Left kidney (tissue), 2 donors: Measurements from ENCODE around the gene PRKACG. TPM values are rescaled to one million over a fixed set of nuclear protein-coding genes. Genes with fewer than 3 reads are reported as not detected.
"Not testable (repeated sequence)": the region's sequence is repeated elsewhere in the genome, so short reads cannot be mapped to it uniquely, and the experiment has no call there.

ENCODE experiments used
- DNase-seq: peaks from one replicate; pipeline ENCODE4 v3.0.0-alpha.2; 2013
- polyA plus RNA-seq: library from polyadenylated mRNA; unstranded; fragments of 120-200 nt; gene quantifications from one replicate; pipeline ENCODE4 v1.2.1, GENCODE V29; 2013; ENCODE audit not compliant: insufficient read length

PRKACG gene
- polyA plus RNA-seq, 1 donor = not detected

DNA sequence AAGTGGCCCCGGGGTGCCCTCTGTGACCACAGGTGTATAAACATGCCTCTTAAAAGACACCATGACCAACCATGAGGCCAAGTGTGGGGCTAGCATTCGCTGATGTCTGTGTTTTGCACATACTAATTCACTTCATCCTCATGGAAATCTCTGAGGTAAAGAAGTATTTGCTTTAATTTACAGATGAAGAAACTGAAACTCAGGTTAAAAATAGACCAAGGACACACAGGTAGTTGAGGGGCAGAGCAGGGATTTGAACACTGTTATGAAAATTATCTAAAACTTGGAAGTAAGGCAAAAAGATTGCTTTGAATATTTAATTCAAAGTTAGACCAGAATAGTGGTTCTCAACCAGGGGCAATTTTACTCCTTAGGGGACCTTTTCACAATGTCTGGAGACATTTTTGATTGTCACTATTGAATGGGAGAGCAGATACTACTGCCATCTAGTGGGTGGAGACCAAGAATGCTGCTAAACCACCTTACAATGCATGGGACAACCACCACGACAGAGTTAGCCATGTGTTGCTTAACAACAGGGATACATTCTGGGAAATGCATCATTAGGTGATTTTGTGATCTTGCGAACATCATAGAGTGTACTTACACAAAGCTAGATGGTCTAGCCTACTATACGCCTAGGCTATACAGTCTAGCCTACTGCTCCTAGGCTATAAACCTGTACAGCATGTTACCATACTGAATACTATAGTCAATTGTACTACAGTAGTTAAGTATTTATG, 13.6 kb upstream of the PRKACG start:
- peak; percentile 60 for DNase-seq

DNA sequence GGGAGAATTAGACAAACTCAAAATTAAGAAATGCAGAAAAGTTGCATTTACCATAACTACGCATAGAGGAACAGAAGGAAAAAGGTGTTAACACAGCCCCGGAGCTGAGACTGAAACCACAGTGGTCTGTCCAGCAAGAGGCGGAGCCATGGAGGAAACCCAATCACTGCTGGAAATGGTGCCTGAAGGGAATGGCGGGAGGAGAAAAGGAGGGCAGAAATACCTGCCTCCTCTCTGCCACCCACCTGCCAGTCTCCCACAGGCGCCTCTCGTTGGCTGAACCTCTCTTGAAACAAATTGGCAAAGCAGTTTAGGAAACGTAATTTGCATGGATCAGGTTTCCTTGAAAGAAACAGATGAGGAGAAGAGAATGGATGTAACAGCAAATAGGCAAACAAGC, 9.7 kb upstream of the PRKACG start:
- no peak for DNase-seq

DNA sequence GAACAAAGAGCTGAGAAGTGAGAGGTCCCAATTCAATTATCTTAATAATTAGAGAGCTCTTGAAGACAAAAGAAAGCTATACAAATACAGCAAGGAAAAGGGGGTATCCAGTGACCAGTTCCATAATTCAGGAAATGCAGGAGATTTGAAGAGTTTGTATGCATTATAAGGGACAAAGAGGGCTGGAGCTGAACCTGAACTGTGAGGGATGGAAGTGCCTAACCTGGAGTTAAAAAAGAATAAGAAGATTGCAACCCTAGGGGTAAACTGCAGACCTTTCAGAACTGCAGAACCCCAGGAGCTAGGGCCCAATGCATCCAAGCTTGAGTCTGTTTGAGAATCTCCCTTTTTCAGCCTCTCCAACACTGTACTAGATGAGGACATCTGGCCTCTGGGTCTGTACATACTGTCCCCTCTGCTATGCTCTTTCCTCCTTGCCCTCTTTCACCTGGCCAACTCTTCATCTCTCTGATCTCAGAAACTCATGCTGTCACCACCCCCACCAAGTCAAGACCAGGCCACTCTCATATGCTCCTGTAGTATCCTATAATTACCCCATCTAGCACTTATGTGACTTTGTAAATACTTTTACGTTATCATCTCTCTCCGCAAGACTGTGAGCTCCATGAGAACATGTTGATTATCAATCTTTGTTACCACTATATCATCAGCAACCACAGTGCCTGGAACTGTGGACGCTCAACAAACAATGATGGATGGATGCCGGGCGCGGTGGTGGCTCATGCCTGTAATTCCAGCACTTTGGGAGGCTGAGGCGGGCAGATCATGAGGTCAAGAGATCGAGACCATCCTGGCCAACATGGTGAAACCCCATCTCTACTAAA, 6.6 kb upstream of the PRKACG start:
- DNase-seq = no peak

DNA sequence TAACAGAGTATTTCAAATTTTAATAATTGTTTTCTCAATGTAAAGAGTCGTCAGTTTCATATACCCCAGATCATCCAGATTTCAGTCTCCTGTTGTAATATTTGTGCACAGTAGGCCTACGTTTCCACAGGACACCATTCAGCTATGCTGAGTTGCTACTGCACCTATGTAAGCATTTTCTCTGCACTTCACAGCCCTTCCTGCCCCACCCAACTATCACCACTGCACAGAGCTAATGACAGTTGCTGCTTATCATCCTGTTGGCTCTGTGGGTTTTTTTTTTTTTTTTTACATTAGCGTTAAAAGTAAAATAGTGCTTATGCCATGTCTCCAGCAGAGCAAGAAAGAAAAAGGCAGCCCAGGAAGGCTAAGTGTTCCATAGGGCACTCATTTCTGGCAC, 5.9 kb upstream of the PRKACG start:
- DNase-seq = no peak

DNA sequence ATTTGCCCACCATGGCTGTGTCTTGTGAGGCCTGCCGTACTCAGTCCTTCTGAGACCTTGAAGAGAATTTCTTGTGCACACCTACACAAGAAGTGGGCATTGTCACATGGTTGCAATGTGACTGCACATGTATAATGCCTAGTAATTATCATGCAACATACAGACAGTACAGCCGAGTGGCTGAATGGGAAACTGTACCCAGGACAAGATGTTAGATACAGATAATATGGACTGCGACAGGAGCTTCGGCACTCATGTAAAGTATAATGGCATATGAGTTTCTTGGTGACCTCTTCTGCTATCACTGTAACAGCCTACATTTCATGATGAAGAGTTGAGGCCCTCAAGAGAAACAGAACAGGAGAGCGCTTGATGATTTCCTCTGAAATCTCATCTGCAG, 4.8 kb upstream of the PRKACG start:
- no peak for DNase-seq

DNA sequence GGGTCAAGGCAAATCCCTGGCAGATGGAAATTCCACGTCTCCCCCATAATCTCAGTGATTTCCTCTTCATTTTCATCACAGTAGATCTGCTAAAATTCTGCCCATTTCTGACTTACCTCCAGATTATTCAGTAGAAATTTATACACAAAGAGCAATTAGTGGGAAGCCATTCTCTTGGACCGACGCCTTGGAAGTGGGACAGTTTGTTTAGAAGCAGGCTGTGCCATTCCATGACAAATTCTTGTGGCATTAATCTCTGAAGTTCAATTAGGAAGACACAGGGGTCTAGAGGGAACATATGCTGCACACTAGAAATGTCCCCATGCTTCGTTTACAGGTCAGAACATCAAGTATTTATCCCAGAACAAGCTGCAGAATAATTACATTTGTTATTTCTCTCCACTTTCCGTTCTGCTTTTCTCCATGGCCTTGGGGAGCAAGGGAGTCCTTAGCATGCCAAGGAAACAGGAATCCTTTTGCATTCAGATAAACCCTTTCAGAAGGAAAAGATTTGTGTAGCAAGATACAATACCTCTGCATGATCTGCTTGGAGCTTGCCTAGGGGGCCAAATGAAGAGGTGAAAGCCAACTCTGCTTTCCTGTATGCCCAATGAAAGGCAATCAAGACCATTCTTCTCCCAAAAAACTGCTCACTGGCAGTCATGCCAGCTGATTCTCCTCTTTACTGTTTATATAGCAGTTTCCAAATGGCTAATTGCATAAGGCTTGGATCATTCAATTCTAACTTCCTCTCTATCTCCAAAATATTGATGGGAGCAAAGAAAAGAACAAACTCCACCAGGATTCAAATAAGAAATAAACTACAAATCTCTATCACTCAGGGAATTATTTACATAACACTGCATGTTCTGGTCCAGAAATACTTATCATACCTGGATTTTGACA, 2.5 kb upstream of the PRKACG start:
- DNase-seq = no peak

DNA sequence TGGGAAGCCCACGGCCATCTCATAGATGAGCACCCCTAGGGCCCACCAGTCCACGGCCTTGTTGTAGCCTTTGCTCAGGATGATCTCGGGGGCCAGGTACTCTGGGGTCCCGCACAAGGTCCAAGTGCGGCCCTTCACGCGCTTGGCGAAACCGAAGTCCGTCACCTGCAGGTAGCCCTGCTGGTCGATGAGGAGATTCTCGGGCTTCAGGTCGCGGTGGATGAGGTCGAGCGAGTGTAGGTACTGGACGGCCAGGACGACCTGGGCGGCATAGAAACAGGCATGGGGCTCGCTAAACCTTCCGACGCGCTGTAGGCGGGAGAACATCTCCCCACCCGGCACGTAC, 558 bp downstream of the PRKACG start:
- no peak for DNase-seq

DNA sequence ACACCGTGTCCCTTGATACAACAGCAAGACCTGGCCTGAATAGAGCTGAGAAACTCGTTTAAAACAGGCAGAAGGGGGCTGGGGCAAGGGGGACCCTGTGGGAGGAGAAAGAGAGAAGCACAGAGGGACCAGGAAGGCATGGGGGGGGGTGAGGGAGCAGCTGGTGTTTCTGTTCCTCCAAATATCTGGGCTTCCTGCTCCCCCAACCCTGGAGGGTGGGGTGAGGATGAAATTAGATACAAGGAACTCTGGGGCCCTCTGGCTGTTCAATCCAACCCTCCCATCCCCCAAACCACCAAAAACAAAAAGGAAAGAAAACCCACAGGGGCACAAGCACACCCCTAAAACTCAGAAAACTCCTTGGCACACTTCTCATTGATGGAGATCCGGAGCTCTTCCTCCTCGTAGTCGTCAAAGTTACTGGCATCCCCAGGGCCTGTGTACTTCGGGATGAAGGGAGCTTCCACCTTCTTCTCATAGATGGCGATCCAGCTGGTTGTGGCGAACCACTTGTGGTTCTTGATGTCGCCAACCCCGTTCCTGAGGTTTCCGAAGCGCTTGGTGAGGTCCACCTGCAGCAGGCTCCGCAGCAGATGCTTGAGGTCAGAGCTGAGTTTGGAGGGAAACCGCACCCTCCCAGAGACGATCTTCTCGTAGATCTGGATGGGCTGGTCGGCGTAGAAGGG, 1.1 kb downstream of the PRKACG start:
- no peak for DNase-seq

DNA sequence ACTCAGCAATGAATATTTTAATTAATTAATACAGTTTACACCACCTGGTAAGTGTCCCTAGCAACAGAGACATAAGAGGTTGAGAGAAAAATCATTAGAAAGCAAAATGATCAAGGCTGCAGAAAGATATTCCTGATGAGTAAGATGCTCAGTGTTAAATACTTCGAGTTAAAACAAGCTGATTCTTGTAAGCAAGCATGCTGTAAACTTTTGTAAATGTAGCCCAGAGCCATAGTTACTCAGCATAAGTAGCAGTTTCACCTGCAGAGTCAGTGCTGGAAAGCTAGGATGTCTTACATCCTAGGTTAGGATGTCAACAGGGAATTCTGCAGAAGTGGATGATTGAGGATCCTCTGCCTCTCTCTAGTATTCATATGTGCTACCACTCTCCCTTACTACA, 4.2 kb downstream of the PRKACG start:
- DNase-seq = no peak

DNA sequence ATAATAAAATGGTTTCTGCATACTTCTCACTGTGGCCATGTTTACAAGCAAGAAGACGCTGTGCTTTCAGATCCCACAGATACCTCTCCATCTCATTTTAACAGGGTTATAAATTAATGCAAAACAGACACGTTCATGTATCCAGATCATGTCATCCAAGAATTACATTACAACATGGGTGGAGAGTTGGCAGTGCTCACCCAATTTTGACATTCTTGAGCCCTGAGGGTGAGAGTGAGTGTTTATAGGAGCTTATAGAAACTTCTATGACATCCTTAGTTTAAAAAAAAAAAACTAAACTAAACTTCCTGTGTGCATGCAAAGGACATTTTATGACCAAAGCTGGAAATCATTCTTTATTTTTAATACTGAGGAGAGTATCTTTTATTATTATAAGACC, 9.1 kb downstream of the PRKACG start:
- DNase-seq = no peak

DNA sequence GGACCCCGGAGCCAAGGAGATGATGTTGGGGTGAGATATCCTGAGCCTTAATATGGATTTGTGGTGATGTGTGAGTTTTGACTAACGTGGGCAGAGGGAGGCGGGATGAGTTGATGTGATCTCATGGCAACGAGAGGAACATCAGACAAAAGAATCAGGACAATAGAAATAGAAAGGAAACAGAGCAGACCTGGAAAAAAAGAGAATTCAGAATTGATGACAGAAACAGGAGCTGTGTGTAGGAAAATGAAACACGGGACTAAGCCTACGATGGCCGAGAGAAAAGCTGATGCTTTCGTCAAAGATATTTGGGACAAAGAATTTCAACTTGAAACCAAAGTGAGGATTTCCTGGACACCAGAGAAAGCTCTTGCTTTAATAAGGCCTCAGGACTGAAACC, 10.9 kb downstream of the PRKACG start:
- no peak for DNase-seq

DNA sequence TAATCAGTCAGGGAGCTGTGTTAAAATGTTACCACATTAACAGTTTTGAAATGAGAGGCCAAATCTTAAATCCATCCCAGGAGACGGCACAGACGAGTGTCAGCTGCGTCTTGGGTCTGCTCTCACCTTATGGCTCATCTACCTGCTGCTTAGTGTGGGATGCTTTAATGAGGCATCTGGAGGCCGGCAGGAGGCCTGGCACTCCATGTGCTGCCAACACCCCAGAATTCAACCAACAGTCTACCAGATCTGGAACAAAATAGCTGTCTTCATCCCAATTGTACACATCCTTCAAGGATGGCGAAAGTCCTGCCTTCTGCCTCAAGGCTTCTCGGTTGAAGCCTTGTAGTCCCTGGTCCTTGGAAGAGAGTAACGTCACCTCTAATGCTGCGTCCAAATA, 12.0 kb downstream of the PRKACG start:
- DNase-seq = no peak

DNA sequence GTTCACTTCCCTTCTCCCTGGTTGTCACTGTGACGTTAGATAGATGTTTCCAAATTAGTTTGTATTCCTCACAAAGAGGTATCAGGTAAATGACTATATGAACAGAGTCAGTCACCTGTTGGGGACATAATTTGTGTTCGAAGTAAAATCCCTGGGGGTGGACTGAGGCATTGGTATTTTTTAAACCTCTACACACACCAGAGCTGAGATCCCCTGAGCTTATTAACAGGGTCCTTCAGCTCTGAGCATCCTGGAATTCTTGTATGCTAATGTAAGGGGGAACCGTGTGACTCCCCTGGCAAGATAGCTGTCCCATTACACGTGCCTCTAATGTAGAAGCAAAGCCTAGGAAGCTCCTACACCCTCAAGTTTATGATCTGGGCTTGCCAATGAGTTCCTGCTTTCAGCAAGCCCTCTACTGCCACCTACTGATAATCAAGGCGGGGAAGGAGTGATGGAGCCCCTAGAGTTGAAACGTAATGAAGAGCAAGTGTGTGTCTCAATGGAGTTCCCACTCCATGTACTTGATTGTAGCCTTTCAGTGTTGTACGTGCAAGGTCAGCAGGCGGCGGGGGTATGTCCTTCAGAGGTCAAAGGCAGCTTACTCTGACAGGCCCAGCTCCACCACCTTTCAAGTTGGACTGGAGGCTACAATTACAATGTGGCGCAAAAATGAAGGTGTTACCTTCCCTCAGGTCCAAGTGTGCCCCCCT, 14.4 kb downstream of the PRKACG start:
- peak; percentile 74 for DNase-seq

DNA sequence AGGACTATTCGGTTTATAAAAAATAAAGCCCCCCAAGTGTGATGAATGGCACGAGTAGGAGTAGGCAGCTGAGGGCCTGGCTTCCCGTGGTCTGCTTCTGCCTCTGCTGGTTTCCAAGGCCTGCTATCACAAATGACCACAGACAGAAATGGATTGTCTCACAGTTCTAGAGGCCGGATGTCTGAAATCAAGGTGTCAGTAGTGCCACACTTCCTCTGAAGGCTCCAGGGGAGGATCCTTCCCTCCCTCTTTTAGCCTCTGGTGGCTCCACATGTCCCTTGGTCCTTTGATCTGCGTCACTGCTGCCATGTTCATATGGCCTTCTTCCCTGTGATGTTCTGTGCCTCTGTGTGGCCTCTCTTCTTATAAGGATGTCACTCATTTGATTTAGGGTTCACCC, 15.1 kb downstream of the PRKACG start:
- no peak for DNase-seq

DNA sequence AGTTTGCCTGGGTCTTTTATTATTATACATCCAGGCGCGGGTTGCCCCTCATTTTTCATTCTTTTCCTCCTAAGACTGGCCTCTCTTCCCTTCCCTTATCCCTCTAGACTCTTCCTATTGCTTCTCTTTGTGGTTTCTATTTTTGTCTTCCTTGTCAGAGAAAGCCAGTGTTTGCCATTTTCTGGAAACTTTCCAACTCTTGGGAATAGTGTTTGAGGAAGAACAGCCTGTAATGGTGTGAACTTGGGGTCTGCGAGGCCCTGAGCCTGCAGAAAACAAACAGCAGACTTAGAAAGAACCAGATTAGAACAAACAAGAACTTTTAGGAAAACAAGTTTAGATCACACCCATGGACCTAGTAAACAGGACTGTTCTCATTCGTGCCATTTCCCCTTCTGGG, 15.5 kb downstream of the PRKACG start:
- DNase-seq = no peak

DNA sequence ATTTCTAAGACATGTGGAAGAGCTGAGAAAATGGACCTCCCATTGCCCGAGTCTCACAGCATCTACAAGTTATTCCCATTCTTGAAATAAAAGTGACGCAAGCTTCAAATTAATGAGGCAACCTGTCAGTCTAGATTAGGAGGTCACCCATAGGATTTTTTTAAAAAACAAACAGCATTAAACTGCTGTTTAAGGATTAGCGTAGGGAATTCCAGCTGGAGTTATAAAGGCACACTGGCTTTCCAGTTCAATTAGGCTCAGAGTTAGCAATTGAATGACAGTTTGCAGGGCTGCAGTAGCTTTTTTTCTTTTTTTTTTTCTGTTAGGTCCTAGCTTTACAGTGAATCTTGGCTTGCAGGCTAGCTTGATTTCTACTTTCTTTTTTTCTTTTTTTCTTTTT, 16.2 kb downstream of the PRKACG start:
- no peak for DNase-seq

DNA sequence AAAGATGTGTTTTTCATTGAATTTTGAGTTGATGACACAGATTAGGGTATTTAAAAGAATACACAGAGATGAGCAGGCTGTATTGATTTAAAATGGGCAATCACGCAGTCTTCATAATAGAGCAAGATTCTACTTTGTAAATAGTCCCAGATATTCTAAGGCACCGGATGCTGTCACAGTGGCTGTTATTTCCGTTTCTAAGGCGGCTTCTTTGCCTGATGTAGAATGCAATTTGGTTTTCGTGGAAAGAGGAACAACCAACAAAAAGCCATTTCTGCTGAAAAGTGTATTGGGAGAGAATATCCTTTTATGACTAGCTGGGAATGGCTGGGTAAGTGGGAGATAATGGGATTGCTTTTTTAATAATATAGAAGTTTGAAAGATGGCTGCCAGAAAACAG, 17.5 kb downstream of the PRKACG start:
- DNase-seq = no peak

DNA sequence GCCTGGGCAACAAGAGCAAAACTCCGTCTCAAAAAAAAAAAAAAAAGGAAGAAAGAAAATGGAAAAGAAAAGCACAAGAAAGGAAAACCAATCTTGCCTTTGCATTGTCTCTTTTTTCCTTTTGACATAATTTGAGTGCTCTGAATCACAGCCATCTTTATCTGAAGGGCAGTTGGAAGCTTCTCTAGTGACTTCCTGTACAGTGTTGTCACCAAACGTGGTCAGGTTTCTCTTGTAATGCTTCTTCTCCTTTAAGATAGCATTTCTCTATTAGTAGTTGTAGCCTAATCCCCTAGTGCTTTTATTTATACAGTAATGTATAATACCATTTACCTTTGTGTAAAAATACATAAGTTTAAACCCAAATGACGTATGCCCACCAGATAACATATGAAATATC, 18.1 kb downstream of the PRKACG start:
- DNase-seq = no peak

DNA sequence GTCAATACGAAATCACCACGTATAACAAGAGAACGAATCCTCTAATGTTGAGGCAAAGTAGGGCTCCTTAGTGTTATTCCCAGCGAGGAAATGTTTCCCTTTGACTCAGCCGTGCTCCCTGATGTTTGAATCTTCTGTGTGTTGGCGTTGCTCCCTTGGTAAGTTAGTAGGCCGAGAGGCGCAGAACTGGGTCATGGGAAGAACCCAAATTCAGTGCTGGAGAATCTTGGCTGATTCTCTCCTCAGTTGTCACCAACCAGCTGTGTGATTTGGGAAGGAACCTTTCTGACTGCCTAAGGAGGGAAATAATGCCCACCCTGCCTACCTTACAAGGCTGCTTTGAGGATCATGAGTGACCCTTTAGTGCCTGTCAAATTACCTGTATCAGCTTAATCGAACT, 22.5 kb downstream of the PRKACG start:
- no peak for DNase-seq

DNA sequence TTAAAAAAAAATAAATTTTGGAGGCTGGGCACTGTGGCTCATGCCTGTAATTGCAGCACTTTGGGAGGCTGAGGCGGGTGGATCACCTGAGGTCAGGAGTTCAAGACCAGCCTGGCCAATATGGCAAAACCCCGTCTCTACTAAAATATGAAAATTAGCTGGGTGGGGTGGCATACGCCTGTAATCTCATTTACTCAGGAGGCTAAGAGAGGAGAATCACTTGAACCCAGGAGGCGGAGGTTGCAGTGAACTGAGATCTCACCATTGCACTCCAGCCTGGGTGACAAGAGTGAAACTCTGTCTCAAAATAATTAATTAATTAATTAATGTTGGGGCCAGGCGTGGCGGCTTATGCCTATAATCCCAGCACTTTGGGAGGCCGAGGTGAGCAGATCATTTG, 27.0 kb downstream of the PRKACG start:
- DNase-seq = not testable (repeated sequence)
